DOHH2 (cell line): ENCODE measurements around the gene TDRD7.

Experiments
- CTCF ChIP-seq: fragments of 200-600 bp; sonication (generic); IDR thresholded peaks from one replicate; pipeline ENCODE4 v1.5.1; 2014; ENCODE audit warnings: antibody characterized with exemption, mild to moderate bottlenecking, low read depth, low read length; ENCODE audit not compliant: poor library complexity, severe bottlenecking
- EZH2phosphoT487 ChIP-seq: fragments of 200-600 bp; sonication (generic); IDR thresholded peaks from 2 replicates; pipeline ENCODE4 v1.6.1; 2017; ENCODE audit warnings: borderline replicate concordance, mild to moderate bottlenecking, antibody characterized with exemption, low read length, moderate library complexity, mixed read lengths

- no peak for TF ChIP-seq CTCF
- TF ChIP-seq EZH2phosphoT487: no peak
Measured at GRCh38 chr9:97438257-97438656, 26.4 kb downstream of the TDRD7 start.
